HG02798 (cell line): Measurements from ENCODE around the gene TXNDC15.
A peak's percentile ranks its signal among the peaks of the same experiment; 100 is the strongest.
"Not testable (repeated sequence)": the region's sequence is repeated elsewhere in the genome, so short reads cannot be mapped to it uniquely, and the experiment has no call there.

Experiments used
- ATAC-seq: cut with Tn5 transposase; IDR thresholded peaks from one replicate; pipeline ENCODE4 v1.9.1; 2021; ENCODE audit warnings: mild to moderate bottlenecking; ENCODE audit not compliant: unreplicated experiment, poor library complexity

Gene TXNDC15, protein sequence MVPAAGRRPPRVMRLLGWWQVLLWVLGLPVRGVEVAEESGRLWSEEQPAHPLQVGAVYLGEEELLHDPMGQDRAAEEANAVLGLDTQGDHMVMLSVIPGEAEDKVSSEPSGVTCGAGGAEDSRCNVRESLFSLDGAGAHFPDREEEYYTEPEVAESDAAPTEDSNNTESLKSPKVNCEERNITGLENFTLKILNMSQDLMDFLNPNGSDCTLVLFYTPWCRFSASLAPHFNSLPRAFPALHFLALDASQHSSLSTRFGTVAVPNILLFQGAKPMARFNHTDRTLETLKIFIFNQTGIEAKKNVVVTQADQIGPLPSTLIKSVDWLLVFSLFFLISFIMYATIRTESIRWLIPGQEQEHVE

DNA sequence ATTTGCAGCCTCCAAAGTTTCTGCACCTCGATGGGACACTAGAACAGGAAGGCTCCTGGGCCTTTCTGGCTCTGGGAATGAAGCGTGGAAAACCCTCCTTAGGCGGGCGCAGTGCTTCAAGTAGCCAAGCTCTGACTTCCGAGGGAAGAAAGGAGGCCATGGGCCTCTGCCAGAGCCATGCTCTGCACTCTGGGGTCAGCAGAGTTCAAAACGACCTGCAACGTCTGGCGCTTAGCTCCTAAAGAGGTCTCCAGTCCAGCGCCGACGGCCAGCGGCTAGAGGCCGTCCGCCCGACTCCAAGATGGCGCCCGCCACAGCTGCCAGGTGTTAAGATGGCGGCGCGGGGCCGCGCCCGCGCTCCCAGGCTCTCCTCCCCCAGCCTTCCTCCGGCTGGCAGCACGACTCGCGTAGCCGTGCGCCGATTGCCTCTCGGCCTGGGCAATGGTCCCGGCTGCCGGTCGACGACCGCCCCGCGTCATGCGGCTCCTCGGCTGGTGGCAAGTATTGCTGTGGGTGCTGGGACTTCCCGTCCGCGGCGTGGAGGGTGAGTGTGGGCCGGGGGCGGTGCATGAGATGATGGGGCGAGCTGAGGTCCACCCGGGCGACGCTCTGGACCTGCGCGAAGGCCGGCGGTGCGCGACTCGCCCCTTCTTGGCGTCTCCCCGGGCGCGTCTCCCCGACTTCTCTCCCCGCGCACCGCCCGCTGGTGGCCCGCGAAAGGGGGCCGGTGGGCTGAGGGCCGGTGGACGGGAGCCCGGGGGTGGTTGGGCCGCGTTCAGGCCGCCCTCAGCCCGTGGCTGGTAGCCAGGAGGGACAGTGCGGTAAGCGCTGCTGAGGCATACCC, at the start of gene TXNDC15:
Gene TXNDC15 (plus strand): TSS at position 385 of the 844 bp plus-strand sequence. CDS start 57 bp downstream, at position 442.
- ATAC-seq: peak; percentile 85

DNA sequence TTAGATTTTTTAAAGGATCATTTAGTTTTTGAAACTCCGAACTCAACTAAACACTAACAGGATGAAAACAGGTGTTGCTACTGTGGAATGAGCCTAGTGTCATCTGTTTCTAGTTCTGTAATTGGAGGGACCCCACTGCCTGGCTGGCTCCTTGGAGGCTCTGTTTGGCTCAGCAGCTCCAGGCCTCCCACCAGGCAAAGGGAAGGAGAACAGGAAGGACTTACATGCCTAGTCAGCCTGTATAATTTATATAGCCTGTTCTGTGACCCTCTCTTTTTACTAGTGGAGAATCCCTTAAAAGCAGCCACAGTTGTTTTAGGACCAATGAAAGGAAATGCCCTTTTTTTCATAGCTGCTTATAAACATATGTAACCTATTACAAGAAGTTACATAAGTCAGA, 49.5 kb upstream of the TXNDC15 start:
- ATAC-seq: no peak

DNA sequence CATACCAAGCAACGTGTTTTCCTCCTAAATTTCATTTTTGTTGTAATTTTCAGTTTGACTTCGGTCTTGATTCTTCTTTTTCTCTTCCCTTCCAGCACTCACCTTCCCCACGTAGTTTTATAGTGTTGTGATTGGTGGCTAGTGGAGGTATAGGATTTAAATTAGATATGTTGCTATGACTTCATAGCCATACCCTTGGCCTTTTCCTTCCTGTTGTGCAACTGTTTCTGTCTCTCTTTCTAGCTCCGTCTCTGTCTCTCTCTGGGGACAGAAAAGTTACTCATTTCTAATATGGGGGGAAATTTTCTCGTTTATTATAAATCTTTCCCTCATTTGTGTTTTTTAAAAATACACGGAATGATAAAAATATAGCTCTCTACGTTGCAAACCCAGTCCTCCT, 49.0 kb upstream of the TXNDC15 start:
- no peak for ATAC-seq

DNA sequence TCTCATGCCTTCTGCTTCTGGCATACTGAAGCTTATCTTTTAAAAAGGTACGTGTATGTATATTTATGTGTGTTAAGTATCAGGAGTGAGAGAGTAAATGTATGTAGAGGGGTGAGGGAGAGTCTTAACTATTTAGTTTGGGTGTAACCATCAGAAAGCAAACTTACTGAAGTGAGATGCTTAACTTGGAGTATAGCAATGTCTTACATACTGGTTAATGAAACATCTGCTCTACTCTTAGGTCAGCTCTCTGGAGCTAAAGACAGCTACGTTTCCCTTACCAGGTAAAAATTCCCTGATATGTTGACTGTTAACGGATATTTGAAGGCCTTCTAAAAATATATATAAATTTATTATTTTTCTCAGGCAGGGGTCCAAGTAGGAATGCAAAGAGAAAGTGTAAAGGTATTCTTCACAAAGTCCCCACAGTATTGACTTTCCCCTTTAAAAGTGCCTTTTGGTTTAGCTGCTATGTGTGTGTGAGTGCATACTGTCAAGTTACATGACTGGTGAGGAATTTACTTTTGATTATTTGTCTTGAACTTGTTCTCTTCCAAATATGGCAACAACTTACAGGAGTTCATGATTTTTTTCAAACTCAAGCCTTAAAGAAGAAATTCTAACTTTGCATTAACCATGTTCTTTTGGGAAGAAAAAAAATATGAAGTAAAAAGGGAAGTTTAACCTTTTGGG, 40.7 kb upstream of the TXNDC15 start:
- no peak for ATAC-seq

DNA sequence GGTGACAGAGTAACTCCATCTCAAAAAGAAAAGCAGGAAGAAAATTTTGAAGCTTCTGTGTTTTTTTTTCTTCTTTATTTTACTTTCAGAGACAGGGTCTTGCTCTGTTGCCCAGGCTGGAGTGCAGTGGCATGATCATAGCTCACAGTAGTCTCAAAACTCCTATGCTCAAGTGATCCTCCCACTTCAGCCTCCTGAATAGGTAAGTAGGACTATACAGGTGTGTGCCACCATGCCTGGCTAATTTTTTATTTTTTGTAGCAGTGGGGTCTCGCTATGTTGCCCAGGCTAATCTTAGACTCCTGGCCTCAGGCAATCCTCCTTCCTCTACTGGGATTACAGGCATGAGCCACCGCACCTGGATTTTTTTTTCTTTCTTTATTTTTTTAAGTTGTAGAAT, 38.5 kb upstream of the TXNDC15 start:
- no peak for ATAC-seq

DNA sequence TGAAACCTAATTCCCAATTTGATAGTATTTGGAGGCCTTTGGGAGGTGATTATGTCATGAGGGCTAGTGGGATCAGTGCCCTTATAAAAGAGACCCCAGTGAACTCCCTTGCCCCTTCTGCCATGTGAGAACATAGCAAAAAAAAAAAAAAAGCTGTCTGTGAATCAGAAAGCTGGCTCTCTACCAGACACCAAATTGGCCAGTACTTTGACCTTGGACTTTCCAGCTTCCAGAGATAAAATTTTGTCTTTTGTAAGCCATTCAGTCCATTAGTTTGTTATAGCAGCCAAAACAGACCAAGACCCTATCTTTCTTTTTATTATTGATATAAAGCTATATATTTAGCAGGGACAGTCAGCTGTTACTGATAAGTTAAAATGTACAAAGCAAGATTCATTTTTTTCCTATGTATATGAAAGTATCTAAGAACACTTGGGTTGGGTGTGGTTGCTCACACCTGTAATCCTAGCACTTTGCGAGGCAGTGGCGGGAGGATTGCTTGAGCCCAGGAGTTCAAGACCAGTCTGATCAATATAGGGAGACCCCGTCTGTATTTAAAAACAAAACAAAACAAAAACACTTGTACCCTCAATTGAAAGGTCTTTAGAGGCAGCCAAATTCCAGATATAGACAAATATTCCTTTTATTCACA, 36.5 kb upstream of the TXNDC15 start:
- no peak for ATAC-seq

DNA sequence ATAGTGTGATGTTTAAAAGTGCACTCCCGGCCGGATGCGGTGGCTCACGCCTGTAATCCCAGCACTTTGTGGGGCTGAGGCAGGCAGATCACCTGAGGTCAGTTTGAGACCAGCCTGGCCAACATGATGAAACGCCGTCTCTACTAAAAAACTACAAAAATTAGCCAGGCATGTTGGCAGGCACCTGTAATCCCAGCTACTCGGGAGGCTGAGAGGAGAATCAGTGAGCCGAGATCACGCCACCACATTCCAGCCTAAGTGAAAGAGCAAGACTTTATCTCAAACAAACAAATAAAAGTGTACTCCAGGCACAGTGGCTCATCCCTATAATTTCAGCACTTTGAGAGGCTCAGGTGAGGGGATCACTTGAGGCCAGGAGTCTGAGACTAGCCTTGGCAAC, 35.8 kb upstream of the TXNDC15 start:
- not testable (repeated sequence) for ATAC-seq

DNA sequence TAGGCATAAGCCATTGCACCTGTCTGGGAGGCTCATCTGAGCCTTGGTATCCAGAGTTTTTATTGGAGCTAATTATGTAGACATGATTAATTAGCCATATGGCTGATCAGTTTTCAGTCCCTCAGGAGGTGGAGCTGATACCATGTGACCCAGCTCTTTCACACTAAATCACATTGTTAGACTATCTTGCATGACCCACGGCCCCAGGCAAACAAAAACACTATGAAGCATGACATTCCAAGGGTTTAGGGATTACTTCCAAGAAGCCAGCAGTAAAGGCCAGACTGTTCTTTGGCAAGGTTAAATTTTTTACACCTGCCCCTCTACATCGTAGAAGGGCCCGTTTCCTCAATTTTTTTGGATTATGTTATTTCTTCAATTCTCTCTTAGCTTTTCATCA, 33.4 kb upstream of the TXNDC15 start:
- ATAC-seq: no peak

DNA sequence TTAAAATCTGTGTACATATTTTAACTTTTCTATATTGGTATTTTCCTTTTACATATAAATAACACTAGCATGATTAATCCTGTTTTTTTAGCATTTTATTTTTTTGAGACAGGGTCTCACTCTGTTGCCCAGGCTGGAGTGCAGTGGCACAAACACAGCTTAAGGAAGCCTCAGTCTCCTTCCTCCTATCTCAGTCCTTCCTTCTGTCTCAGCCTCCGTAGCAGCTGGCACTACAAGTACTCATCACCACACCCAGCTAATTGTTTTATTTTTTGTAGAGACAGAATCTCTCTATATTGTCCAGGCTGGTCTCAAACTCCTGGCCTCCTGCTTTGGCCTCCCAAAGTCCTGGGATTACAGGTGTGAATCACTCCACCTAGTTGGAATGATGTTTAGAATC, 29.9 kb upstream of the TXNDC15 start:
- ATAC-seq: no peak

DNA sequence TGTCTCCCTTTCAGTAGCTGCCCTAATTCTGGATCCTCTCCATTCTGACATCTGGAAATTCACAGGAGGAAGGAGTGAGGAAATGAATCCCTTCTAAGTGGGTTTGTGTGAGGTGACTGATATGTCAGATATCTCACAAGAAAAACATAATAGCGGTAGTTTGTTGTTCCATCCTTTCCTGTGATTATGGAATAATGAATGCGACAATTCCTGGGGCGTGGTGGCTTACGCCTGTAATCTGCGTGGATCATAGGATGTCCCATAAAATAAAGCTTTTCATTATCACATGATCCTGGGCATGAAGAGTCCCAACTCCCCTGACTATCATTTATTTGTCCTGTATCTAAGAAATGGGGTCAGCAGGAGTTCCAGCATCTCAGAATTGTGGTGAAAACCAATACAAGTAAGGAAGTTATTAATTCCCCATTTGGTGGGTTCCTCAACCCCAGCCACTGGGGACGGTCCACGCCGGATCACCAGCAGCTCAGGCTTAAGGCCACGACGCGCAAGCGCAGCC, 28.8 kb upstream of the TXNDC15 start:
- no peak for ATAC-seq

DNA sequence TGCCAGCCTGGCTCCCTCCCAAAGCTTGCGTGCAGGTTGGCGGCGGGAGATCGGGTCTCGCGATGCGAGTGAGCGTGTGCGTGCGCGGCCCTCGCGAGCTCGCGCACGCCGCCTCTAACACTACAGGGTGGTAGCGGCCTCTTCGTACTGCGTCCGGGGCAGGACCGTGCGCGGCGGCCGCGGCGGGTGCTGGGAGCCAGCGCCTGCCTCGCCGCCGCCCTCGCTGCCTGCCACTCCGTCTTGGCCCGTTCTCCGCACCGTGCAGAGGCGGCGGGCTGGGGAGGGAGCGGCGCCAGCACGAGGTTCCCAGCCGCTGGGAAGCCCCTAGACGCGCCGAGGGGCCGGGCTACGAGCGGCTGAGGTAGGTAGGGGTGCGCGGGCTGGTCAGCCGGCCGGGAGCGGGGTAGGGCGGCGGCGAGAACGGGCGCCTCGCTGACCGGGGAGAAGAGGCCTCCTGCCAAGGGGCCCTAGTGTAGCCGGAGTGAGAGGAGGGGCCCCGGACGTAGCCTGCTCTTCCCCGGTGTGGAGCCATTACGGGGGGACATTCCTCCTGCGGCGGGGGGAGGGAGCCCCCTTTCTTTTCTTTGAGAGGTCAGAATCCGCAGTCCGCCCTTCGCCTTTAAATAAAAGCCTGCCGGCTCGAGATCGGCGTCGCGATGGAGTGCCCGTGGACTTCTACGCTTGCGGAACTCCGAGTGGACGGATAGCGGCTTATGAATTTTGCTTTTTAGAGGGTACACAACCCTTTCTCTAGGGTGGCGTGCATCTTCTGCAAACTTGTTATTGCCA, 28.1 kb upstream of the TXNDC15 start, which contains the start of gene C5orf24:
Gene C5orf24 (plus strand): TSS at position 117 of the 789 bp plus-strand sequence. CDS start 8,933 bp downstream, outside the sequence.
- ATAC-seq: peak; percentile 96

DNA sequence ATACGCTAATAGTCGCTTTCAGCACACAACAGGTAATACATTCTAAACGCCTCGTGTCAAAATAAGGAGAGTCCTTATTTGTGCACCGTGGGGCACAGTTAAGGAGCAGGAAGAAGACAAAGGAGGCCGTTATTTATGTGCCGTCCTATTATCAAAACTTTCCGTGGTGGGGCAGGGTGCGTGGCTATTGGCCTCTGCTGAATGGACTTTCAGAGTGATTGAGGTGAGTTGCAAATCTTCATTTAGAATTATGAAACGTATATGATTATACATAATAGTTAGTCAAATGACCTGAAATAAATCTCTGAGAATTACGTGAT, 27.6 kb upstream of the TXNDC15 start:
- ATAC-seq: peak; percentile 3

DNA sequence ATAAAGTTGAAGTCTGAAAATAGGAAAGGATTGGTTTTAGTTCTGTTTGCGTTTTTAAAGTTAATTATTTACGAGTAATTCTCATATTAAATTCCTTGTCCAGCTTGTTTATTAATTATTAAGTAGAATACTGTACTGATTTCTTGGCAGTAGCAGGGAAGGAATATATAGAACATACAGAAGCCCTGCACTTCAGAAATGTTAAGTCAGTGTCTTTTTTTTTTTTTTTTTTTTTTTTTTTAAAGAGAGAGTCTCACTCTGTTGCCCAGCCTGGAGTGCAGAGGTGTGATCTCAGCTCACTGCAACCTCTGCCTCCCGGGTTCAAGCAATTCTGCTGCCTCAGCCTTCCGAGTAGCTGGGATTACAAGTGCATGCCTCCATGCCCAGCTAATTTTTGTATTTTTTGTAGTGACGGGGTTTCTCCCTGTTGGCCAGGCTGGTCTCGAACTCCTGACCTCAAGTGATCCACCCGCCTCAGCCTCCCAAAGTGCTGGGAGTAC, 24.7 kb upstream of the TXNDC15 start:
- not testable (repeated sequence) for ATAC-seq

DNA sequence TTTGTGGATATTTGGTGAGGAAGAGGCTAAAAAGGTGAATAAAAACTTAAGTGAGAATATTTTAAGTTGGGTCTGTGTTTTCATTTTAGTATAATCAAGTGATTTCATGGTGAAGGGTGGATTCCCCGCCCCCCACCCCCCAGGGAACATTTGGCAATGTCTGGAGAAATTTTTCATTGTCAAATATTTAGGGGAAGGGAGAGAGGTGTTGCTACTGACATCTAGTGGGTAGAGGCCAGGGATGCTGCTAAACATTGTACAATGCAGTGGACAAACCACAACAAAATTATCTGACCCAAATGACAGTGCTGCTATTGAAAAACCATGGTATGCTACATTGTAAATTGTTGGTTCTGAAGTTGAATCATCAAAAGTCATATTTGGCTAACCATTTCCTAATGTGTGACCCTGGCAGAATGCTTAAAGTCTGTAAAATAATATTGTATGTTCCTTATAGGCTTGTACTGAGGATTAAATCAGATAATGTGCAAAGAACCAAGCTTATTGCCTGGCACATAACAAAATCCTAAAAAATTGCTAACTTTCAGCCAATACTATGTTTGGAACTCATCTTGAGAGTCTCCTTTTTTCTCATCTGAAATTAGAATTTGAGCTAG, 22.8 kb upstream of the TXNDC15 start:
- no peak for ATAC-seq

DNA sequence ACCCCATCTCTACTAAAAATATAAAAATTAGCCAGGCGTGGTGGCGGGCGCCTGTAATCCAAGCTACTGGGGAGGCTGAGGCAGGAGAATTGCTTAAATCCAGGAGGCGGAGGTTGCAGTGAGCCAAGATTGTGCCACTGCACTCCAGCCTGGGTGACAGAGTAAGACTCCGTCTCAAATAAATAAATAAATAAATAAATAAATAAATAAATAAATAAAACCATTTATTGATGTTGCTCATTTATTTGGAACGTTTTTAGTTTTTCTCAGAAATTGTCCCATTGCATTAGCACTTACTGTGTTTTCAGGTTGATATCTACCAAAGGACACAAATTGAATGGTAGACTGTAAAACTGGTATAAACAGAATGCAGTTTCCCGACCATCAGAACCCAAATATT, 17.7 kb upstream of the TXNDC15 start:
- not testable (repeated sequence) for ATAC-seq

DNA sequence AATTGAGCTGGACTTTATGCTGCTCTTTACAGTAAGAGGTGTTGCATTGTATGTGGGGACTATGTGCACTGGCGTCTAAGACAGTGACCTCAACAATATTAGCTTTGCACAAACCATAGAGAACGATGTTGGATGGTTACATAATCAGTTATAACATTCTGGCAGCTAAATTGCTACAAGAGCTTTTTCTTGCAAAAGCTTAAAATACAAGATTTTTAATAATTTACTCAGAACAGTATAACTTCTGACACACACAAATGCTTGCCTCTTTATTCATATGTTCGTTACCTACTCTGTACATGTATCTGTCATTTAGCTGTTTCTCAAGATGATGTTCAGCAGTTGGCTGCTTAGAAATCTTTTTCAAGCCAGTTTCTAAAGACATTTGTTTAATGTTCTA, 16.8 kb upstream of the TXNDC15 start:
- no peak for ATAC-seq

DNA sequence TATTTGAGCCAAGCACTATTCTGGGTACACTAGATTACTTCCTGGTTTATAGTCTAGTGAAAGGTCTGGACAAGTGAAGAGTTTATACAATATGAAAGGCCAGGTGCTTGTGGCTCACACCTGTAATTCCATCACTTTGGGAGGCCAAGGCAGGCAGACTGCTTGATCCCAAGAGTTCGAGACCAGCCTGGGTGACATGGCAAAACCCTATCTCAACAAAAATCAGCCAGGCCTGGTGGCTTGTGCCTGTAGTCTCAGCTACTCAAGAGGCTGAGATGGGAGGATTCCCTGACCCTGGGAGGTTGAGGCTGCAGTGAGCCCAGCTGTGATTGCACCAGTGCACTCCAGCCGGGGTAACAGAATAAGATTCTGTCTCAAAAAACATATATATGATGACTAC, 9.5 kb upstream of the TXNDC15 start:
- no peak for ATAC-seq

DNA sequence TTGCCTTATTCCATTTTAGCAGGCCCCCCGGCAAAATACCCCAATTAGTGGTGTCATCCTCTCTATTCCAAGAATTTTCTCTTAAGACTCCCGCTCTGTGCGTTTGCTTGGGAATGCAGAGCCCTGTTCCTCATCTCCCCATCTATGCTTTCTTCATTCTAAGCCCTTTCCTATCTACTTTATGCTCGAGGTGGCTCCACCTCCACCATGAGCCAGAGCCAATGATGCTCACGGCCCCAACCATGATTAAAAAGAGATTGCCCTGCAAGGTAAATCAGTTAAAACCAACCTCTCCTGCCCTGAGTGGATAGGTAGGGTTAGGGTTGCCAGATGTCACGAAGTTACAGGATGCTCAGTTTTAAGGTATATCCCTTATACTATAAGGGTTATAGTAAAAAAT, 677 bp upstream of the TXNDC15 start:
- no peak for ATAC-seq
